GM06990 (cell line): ENCODE measurements around the gene TPX2.

Source experiments
- DNase-seq: peaks from one replicate; pipeline ENCODE4 v3.0.0-alpha.2; 2011; ENCODE audit not compliant: insufficient read length; ENCODE audit errors: extremely low read depth
- H3K27me3 ChIP-seq: replicated peaks from 2 replicates; pipeline ENCODE4 v1.6.0; 2011; ENCODE audit warnings: low read length; ENCODE audit not compliant: control insufficient read depth, insufficient read depth
- H3K36me3 ChIP-seq: 2 replicates; pipeline ENCODE4 v1.5.1; 2011; ENCODE audit warnings: low read length; ENCODE audit not compliant: control insufficient read depth, insufficient read depth
- H3K4me3 ChIP-seq: replicated peaks from 2 replicates; pipeline ENCODE4 v1.5.1; 2011; ENCODE audit warnings: low read depth, mild to moderate bottlenecking, control low read depth, low read length
- TF ChIP-seq, protein P1 (sequence below): IDR thresholded peaks from 2 replicates; pipeline ENCODE4 v1.5.1; 2011; ENCODE audit warnings: low read length, control low read depth, mild to moderate bottlenecking, inconsistent platforms; ENCODE audit not compliant: insufficient read depth, poor library complexity, severe bottlenecking

Gene TPX2

DNA sequence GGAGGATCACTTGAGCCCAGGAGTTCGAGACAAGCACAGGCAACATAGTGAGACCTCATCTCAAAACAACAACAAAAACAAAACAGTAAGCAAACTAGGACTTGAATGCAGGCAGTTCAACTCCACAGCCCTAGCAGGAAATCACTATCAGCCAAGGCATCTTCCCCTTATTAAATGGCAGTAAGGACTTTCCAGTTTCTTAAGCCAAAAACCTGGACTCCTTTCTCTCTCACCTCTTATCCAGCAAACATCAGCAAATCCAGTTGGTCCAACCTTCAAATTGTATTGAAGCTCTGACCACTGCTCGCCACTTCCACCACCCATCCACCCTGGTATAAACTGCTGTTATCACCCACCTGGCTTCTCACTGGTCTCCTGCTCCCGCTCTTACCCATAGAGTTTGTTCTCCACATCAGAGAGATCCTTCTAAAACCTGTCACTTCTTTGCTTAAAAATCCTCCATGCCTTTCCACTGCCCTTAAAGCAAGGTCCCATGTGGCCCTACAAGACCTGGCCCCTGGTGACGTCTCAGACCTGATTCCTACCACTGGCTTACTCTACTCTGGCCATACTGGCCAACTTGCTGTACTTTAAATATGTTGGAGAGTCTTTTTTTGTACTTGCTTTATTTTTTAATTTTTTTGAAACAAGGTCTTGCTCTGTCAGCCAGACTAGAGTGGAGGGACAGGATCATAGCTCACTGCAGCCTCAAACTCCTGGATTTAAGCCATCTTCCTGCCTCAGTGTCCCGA lies 44.1 kb upstream of the TPX2 start:
- no peak for DNase-seq
- Histone ChIP-seq H3K4me3 (no peak overlapping the region), H3K27me3 (no peaks in the 10 kb centered on the region), H3K36me3 (no peaks in the 10 kb centered on the region; the same call in none of the 2 replicates)
- TF ChIP-seq, protein P1, sequence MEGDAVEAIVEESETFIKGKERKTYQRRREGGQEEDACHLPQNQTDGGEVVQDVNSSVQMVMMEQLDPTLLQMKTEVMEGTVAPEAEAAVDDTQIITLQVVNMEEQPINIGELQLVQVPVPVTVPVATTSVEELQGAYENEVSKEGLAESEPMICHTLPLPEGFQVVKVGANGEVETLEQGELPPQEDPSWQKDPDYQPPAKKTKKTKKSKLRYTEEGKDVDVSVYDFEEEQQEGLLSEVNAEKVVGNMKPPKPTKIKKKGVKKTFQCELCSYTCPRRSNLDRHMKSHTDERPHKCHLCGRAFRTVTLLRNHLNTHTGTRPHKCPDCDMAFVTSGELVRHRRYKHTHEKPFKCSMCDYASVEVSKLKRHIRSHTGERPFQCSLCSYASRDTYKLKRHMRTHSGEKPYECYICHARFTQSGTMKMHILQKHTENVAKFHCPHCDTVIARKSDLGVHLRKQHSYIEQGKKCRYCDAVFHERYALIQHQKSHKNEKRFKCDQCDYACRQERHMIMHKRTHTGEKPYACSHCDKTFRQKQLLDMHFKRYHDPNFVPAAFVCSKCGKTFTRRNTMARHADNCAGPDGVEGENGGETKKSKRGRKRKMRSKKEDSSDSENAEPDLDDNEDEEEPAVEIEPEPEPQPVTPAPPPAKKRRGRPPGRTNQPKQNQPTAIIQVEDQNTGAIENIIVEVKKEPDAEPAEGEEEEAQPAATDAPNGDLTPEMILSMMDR: no peak

DNA sequence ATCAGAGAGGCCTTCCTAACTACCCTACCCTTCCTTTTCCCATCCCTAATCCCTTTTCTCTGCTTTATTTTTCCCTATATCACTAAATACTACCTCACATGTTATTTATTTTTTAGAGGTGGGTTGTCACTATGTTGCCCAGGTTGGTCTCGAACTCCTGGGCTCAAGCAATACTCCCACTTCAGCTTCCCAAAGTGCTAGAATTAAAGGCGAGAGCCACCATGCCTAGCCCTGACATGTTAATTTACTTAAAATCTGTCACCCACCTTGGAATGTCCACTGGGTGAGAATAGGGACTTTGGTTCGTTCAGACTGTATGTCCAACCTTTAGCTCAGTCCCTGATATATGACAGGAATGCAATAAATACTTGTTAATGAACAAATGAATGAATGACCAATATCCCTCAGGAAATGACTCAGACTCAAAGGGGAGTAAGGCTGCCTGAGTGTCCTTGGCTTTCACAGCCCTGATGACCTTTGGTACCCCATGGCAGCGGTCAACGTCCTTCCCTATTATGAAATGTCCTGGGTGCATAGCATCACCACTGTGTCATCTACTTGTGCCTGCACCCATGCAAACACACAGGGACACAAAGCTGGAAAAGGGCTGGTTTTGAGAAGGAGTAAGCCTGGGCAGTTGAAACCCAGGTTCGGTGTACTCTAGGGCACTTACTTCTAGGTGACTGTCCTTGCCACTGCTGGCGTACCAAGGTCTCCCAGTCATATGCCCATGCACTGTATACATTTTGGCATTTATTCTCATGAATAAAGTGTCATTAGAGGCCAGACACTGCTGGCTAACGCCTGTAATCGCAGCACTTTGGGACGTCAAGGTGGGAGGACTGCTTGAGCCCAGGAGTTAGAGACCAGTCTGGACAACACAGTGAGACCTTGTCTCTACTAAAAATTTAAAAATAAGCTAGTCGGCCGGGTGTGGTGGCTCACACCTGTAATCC lies 43.0 kb upstream of the TPX2 start:
- no peak for DNase-seq
- TF ChIP-seq, protein P1: no peak
- Histone ChIP-seq H3K4me3 (no peak overlapping the region), H3K27me3 (no peaks in the 10 kb centered on the region), H3K36me3 (no peaks in the 10 kb centered on the region; the same call in none of the 2 replicates)

DNA sequence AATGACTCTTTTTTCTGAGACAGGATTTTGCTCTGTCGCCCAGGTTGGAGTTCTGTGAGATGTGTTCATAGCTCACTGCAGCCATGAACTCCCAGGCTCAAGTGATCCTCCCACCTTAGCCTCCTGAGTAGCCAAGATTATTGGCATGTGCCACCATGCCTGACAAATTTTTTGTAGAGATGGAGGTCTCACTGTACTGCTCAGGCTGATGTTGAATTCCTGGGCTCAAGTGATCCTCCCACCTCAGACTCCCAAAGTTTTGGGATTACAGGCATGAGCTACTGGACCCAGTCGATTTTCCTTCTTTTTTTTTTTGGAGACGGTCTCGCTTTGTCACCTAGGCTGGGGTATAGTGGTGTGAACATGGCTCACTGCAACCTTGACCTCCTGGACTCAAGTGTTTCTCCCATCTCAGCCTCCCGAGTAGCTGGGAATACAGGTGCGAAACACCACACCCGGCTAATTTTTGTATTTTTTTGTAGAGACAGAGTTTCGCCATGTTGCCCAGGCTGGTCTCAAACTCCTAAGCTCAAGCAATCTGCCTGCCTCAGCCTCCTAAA lies 40.8 kb upstream of the TPX2 start:
- TF ChIP-seq, protein P1: no peak
- no peaks in the 10 kb centered on the region for H3K27me3 ChIP-seq
- H3K36me3 ChIP-seq: peaks cover 2% of the 10 kb centered on the region
- no peak overlapping the region for H3K4me3 ChIP-seq
- DNase-seq: no peak

DNA sequence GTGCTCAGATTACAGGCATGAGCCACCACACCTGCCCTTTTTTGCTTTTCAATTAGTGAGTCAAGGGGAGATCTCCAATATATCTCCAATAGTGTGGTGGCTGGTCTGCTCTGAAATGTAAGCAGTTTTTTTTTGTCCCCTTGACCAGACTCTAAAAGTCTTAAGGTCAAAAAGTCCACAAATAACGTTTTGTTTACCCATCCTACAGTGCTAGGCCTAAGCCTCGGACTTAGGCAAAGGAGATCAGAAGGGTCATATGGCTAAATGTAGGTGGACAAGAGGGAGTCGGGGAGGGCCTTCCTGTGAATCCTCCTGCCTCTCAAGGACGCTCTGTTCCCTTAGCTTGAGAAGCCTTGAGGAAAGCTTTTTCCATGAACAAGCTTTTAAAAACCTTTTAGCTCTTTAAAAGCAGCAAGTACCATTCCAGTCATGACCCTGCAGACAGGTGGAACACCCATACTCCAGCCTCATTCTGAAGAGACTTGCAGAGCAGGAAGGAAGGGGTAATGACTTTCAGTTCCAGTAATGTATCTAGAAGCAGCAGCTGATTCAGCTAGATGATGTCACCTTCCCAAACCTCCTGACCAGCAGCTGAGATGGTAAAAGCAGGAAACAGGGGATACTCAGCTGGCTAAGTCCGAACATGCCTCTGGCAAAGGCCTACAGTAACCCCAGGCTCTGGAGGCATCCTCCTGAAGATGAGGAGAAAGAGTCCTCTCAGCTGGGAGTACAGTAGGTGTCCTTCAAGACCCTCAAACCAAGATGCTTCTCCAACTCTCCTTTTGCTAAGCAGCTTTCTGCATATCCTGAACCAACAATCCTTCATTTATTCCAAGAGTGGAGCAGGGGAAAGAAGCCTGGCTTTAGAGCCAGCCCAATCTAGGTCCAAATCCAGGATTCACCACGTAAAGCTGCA lies 40.0 kb upstream of the TPX2 start:
- TF ChIP-seq, protein P1: no peak
- Histone ChIP-seq H3K36me3 (peaks cover 2% of the 10 kb centered on the region), H3K4me3 (no peak overlapping the region), H3K27me3 (no peaks in the 10 kb centered on the region)
- DNase-seq: peak; percentile 60
